ENCODE data around the gene PFDN6. TPM values are rescaled to one million over a fixed set of nuclear protein-coding genes. Genes with fewer than 3 reads are reported as not detected.
A peak's percentile ranks its signal among the peaks of the same experiment; 100 is the strongest.

The PFDN6 gene
- total RNA-seq, 1 experiment from 2014 or later, result 95.7 TPM

GRCh38 chr6:33290459-33290858 is 1.1 kb downstream of the PFDN6 start:
- ChIA-PET POLR2A (interaction anchor here (1.6 to 3.6 kb wide), 2 partner anchors 13 to 141 kb away, joined by 4 to 27 read pairs; partner anchors contain the start of gene B3GALT4), CTCF (interaction anchor here (1.4 to 3.3 kb wide), 2 partner anchors 11 to 13 kb away, joined by 4 to 36 read pairs; partner anchors contain the start of gene B3GALT4)
- H3K4me3 Mint-ChIP-seq, result peak overlapping the region; percentile 99
- H3K9me3 Mint-ChIP-seq, result no peaks in the 10 kb centered on the region
- DNase-seq (ENCODE audit: low spot score), result no peak
- no peaks in the 10 kb centered on the region for H3K27me3 Mint-ChIP-seq (ENCODE audit: low read depth)
- TF ChIP-seq JUN (CRISPR knock-in tag; IDR thresholded peaks at IDR 0.05), result no peak
- TF ChIP-seq ATF6 (CRISPR knock-in tag; IDR thresholded peaks at IDR 0.05), result no peak
- TF ChIP-seq CREB1 (CRISPR knock-in tag; IDR thresholded peaks at IDR 0.05), result no peak
- peaks cover 22% of the 10 kb centered on the region for H3K4me1 Mint-ChIP-seq
- peaks cover 36% of the 10 kb centered on the region for H3K36me3 Mint-ChIP-seq
- peak overlapping the region; percentile 32; the same call in 1 of the 2 replicates for H3K27ac Mint-ChIP-seq
- no peak for ATAC-seq

GRCh38 chr6:33292996-33293682 is 3.7 kb downstream of the PFDN6 start:
- Mint-ChIP-seq H3K27ac (no peak overlapping the region), H3K36me3 (peaks cover 19% of the 10 kb centered on the region), H3K4me3 (no peak overlapping the region), H3K4me1 (peaks cover 25% of the 10 kb centered on the region), H3K27me3 (ENCODE audit: low read depth) (no peaks in the 10 kb centered on the region), H3K9me3 (no peaks in the 10 kb centered on the region)
- no peak for DNase-seq (ENCODE audit: low spot score)
- ATAC-seq, result no peak
- CTCF ChIA-PET, result interaction anchor here (1.1 kb wide), 1 partner anchor 16 kb away, joined by 3 read pairs; no protein-coding TSS in a partner anchor
- POLR2A ChIA-PET, result interaction anchor here (1.3 kb wide), 1 partner anchor 321 kb away, joined by 3 read pairs; no protein-coding TSS in a partner anchor
- TF ChIP-seq FOXP4 (CRISPR knock-in tag; IDR thresholded peaks at IDR 0.05) (no peak), IRF2 (CRISPR knock-in tag; IDR thresholded peaks at IDR 0.05; ENCODE audit: borderline replicate concordance, low read depth) (no peak), ZNF512 (CRISPR knock-in tag; IDR thresholded peaks at IDR 0.05; ENCODE audit: borderline replicate concordance) (no peak), JUN (CRISPR knock-in tag; IDR thresholded peaks at IDR 0.05) (no peak), NFATC4 (CRISPR knock-in tag; IDR thresholded peaks at IDR 0.05) (no peak), ZMAT4 (CRISPR knock-in tag; IDR thresholded peaks at IDR 0.05) (no peak), NFYB (CRISPR knock-in tag; conservative IDR thresholded peaks at IDR 0.05; ENCODE audit: low read depth) (no peak), ATF6 (CRISPR knock-in tag; IDR thresholded peaks at IDR 0.05) (no peak), ETV6 (CRISPR knock-in tag; IDR thresholded peaks at IDR 0.05) (no peak), MXD4 (CRISPR knock-in tag; IDR thresholded peaks at IDR 0.05; ENCODE audit: borderline replicate concordance) (no peak), TEAD4 (CRISPR knock-in tag; IDR thresholded peaks at IDR 0.05) (no peak), USF2 (CRISPR knock-in tag; IDR thresholded peaks at IDR 0.05) (no peak), NFE2L1 (CRISPR knock-in tag; IDR thresholded peaks at IDR 0.05) (no peak), ZNF671 (CRISPR knock-in tag; IDR thresholded peaks at IDR 0.05) (no peak), ZNF423 (CRISPR knock-in tag; IDR thresholded peaks at IDR 0.05) (no peak), SP1 (CRISPR knock-in tag; conservative IDR thresholded peaks at IDR 0.05) (no peak), HMGXB4 (CRISPR knock-in tag; IDR thresholded peaks at IDR 0.05) (no peak), ATF2 (CRISPR knock-in tag; IDR thresholded peaks at IDR 0.05; ENCODE audit: borderline replicate concordance, low read depth) (no peak), SMAD3 (CRISPR knock-in tag; IDR thresholded peaks at IDR 0.05; ENCODE audit: borderline replicate concordance) (no peak), FOXJ3 (CRISPR knock-in tag; IDR thresholded peaks at IDR 0.05; ENCODE audit: borderline replicate concordance) (no peak)
